Psoas muscle (tissue), 8 donors: ENCODE results near the gene ELN. TPM values are rescaled to one million over a fixed set of nuclear protein-coding genes. Genes with fewer than 3 reads are reported as not detected.
A peak's percentile ranks its signal among the peaks of the same experiment; 100 is the strongest.

Source experiments
- ATAC-seq, 4 donors: fragments of 200-7000 bp; cut with Tn5 transposase; one replicate each; pipeline ENCODE4 v1.9.1; 2020; ENCODE audit warnings: moderate library complexity in 3 of 4, mild to moderate bottlenecking in 2 of 4
- DNase-seq, 2 donors: peaks; one replicate each; pipeline ENCODE4 v3.0.0-alpha.2; 2020
- H3K27ac ChIP-seq: fragments of 200-600 bp; one replicate; pipeline ENCODE4 v1.8.0; 2022
- H3K27me3 ChIP-seq, 3 donors: fragments of 200-600 bp in 1 of 3; one replicate each; pipeline versions ENCODE4 v1.6.1 to v1.8.0; 2013 to 2022; ENCODE audit warnings: low read length in 2 of 3, mild to moderate bottlenecking in 2 of 3, moderate library complexity in 1 of 3; ENCODE audit not compliant: insufficient read depth in 3 of 3
- H3K36me3 ChIP-seq, 2 donors: fragments of 200-600 bp in 1 of 2; one replicate each; pipeline versions ENCODE4 v1.6.1 to v1.8.0; 2013 to 2022; ENCODE audit warnings: low read depth in 1 of 2, mild to moderate bottlenecking in 1 of 2, moderate library complexity in 1 of 2; ENCODE audit not compliant: insufficient read depth in 1 of 2
- H3K4me1 ChIP-seq: fragments of 200-600 bp; one replicate; pipeline ENCODE4 v1.8.0; 2022
- H3K4me3 ChIP-seq: fragments of 200-600 bp; one replicate; pipeline ENCODE4 v1.8.0; 2022; ENCODE audit warnings: mild to moderate bottlenecking
- H3K9me3 ChIP-seq: fragments of 200-600 bp; one replicate; pipeline ENCODE4 v1.8.0; 2022
- WGBS, 3 donors: extraction: QIAGEN DNeasy Blood & Tissue Kit; methylation state at CpG; one replicate each; pipeline versions ENCODE4 v1.1.6 to v1.1.7; 2013; 5-methylcytosine and 5-hydroxymethylcytosine counted together
- intact Hi-C, 2 donors: fragments of 100-400 bp; cut with DNase I; formaldehyde crosslinking; loops; one replicate each; pipeline versions ENCODE4 v1.11.0 to v1.14.2; 2022
- polyA plus RNA-seq, 3 donors: library from polyadenylated mRNA; stranded (reverse); fragments of 200-250 nt; gene quantifications; one replicate each; pipeline ENCODE4 v1.2.3, GENCODE V29; 2013
- total RNA-seq, 4 donors: library from RNA; stranded (reverse); fragmentation: NEBNext Ultra II Directional in 2 of 4; extraction: Animal tissue kit (Norgen Biotek cat#: 25700) in 2 of 4; gene quantifications; one replicate each; pipeline versions ENCODE4 v1.2.1 to v1.2.4, GENCODE V29; 2021 to 2023
- TF ChIP-seq, protein P1 (sequence below): fragments of 200-600 bp; IDR thresholded peaks from one replicate; pipeline ENCODE4 v1.8.0; 2022; ENCODE audit warnings: antibody characterized with exemption
- donor health status: healthy with polysubstance abuse.
- donor health status: DM: no; HTN: no; CAD: no; lungs with moderate emphysema.
- donor health status: Bipolar disorder and iron deficiency.
- donor health status: healthy.
- donor health status: DM: yes; HTN: yes; CAD: no.
- donor health status: DM: no; HTN: no; CAD: no.
- donor health status: DM: no; HTN: no; CAD: no.
- donor health status: DM: yes; HTN: yes; CAD: no.

ELN gene
- total and polyA plus RNA-seq, 7 donors = 10.6 to 41.1 (median 16.3) TPM

- no peak overlapping the region for H3K27ac ChIP-seq
- no peaks in the 10 kb centered on the region for H3K9me3 ChIP-seq
- H3K36me3 ChIP-seq = no peaks in the 10 kb centered on the region
- peaks cover 8% of the 10 kb centered on the region for H3K4me1 ChIP-seq
- WGBS, 3 donors = 79 to 86% (median 85%) methylated on average over 10 of the region's 10 CpGs
- ATAC-seq (no peak), DNase-seq (no peak)
- intact Hi-C loops = no loop called here
- TF ChIP-seq, protein P1, sequence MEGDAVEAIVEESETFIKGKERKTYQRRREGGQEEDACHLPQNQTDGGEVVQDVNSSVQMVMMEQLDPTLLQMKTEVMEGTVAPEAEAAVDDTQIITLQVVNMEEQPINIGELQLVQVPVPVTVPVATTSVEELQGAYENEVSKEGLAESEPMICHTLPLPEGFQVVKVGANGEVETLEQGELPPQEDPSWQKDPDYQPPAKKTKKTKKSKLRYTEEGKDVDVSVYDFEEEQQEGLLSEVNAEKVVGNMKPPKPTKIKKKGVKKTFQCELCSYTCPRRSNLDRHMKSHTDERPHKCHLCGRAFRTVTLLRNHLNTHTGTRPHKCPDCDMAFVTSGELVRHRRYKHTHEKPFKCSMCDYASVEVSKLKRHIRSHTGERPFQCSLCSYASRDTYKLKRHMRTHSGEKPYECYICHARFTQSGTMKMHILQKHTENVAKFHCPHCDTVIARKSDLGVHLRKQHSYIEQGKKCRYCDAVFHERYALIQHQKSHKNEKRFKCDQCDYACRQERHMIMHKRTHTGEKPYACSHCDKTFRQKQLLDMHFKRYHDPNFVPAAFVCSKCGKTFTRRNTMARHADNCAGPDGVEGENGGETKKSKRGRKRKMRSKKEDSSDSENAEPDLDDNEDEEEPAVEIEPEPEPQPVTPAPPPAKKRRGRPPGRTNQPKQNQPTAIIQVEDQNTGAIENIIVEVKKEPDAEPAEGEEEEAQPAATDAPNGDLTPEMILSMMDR = no peak
- no peak overlapping the region for H3K4me3 ChIP-seq
- peaks cover 0 to 2% (median 0%) of the 10 kb centered on the region in 3 donors for H3K27me3 ChIP-seq
Observed at GRCh38 chr7:74018246-74018895, 9.6 kb upstream of the ELN start.

GRCh38 chr7:74019149-74019548, 8.8 kb upstream of the ELN start:
- 89 to 94% (median 92%) methylated on average over 5 of the region's 5 CpGs for WGBS, 3 donors
- H3K27ac ChIP-seq = no peak overlapping the region
- no peak for ATAC-seq
- no peaks in the 10 kb centered on the region for H3K9me3 ChIP-seq
- TF ChIP-seq, protein P1 = no peak
- H3K27me3 ChIP-seq = peaks cover 0 to 2% (median 0%) of the 10 kb centered on the region in 3 donors
- no peaks in the 10 kb centered on the region for H3K4me1 ChIP-seq
- no peak for DNase-seq
- no peak overlapping the region for H3K4me3 ChIP-seq
- H3K36me3 ChIP-seq = no peaks in the 10 kb centered on the region
- intact Hi-C loops = no loop called here

- TF ChIP-seq, protein P1 = no peak
- Histone ChIP-seq H3K27me3 (peaks cover 0 to 2% (median 0%) of the 10 kb centered on the region in 3 donors), H3K36me3 (no peaks in the 10 kb centered on the region), H3K4me3 (no peak overlapping the region), H3K27ac (no peak overlapping the region), H3K4me1 (no peaks in the 10 kb centered on the region), H3K9me3 (no peaks in the 10 kb centered on the region)
- WGBS, 3 donors = 84 to 94% (median 88%) methylated on average over 9 of the region's 9 CpGs
- intact Hi-C loops = no loop called here
- DNase-seq (no peak), ATAC-seq (no peak)
Observed at GRCh38 chr7:74020390-74020789, 7.6 kb upstream of the ELN start.

DNA sequence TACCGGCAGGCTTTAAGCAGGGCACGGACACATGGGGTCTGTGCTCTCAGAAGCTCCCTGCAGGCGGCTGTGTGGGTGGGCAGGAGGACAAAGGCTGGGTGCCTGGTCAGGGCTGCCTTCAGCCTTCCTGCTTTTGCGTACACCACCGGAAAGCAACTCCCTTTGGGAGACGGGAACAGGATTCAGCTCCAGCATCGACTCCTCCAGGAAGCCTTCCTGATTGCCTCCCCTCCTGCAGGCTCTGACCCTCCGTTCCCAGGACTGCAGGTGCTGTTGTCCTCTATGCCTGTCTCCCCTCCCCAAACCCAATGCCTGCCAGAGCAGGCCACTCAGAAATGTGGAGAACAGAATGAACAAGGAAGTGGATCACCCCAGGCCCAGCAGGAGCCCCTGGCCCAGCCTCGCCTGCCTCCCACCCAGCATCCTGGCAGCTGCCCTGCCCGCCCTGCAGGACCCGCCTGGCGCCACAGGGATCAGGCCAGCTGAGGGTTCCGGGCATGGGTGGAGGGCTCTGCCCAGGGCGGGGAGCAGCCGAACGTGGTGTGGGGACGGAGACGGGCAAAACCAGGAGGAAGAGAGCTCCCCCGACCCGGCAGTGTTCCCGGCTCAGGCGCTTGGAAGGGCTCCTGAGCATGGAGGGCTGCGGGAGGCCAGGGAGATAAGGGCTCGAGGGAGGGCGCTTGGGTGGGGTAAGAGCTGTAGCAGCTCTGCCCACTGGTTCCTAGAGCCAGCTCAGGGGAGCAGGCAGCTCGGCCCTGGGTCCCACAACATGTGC, 6.2 kb upstream of the ELN start:
- TF ChIP-seq, protein P1 = no peak
- ATAC-seq (no peak), DNase-seq (peak in 1 of 2 donors; percentile 53)
- intact Hi-C loops = no loop called here
- Histone ChIP-seq H3K9me3 (no peaks in the 10 kb centered on the region), H3K27ac (no peak overlapping the region), H3K4me1 (no peaks in the 10 kb centered on the region), H3K36me3 (no peaks in the 10 kb centered on the region), H3K27me3 (peaks cover 0 to 2% (median 0%) of the 10 kb centered on the region in 3 donors), H3K4me3 (no peak overlapping the region)
- 81 to 91% (median 86%) methylated on average over 26 of the region's 26 CpGs for WGBS, 3 donors
